Measurements from ENCODE around the gene APBA1.

APBA1 gene

GRCh38 chr9:69386651-69387050 is 285.5 kb downstream of the APBA1 start:
- Histone ChIP-seq H3K4me1 (ENCODE audit: control insufficient read depth, insufficient read depth, low read length, poor library complexity, severe bottlenecking) (peaks cover 4% of the 10 kb centered on the region), H3K36me3 (ENCODE audit: control insufficient read depth, insufficient read depth, low read length) (no peaks in the 10 kb centered on the region), H3K9me3 (ENCODE audit: control insufficient read depth, low read length) (no peaks in the 10 kb centered on the region), H3K4me3 (ENCODE audit: extremely low read depth, insufficient read depth, low read length, poor library complexity, severe bottlenecking) (no peak overlapping the region), H3K27ac (ENCODE audit: low read depth, low read length, severe bottlenecking) (no peak overlapping the region)
- WGBS, 2 experiments (ENCODE audit: insufficient coverage in 2 of 2): 89 to 96% methylated on average over 3 to 4 of the region's 4 CpGs

GRCh38 chr9:69385581-69386033 is 286.6 kb downstream of the APBA1 start:
- Histone ChIP-seq H3K36me3 (ENCODE audit: control insufficient read depth, insufficient read depth, low read length) (no peaks in the 10 kb centered on the region), H3K4me3 (ENCODE audit: extremely low read depth, insufficient read depth, low read length, poor library complexity, severe bottlenecking) (no peak overlapping the region), H3K9me3 (ENCODE audit: control insufficient read depth, low read length) (no peaks in the 10 kb centered on the region), H3K27ac (ENCODE audit: low read depth, low read length, severe bottlenecking) (no peak overlapping the region), H3K4me1 (ENCODE audit: control insufficient read depth, insufficient read depth, low read length, poor library complexity, severe bottlenecking) (peaks cover 14% of the 10 kb centered on the region)
- WGBS, 2 experiments (ENCODE audit: insufficient coverage in 2 of 2): no CpG with 5 or more reads among the region's 6 CpGs

GRCh38 chr9:69382135-69382534 is 290.0 kb downstream of the APBA1 start:
- H3K27ac ChIP-seq (ENCODE audit: low read depth, low read length, severe bottlenecking): no peak overlapping the region
- no peaks in the 10 kb centered on the region for H3K9me3 ChIP-seq (ENCODE audit: control insufficient read depth, low read length)
- H3K4me1 ChIP-seq (ENCODE audit: control insufficient read depth, insufficient read depth, low read length, poor library complexity, severe bottlenecking): peaks cover 40% of the 10 kb centered on the region
- no peak overlapping the region for H3K4me3 ChIP-seq (ENCODE audit: extremely low read depth, insufficient read depth, low read length, poor library complexity, severe bottlenecking)
- 80 to 92% methylated on average over 1 to 3 of the region's 4 CpGs for WGBS, 2 experiments (ENCODE audit: insufficient coverage in 2 of 2)
- H3K36me3 ChIP-seq (ENCODE audit: control insufficient read depth, insufficient read depth, low read length): no peaks in the 10 kb centered on the region

- no peak overlapping the region for H3K4me3 ChIP-seq (ENCODE audit: extremely low read depth, insufficient read depth, low read length, poor library complexity, severe bottlenecking)
- no peaks in the 10 kb centered on the region for H3K36me3 ChIP-seq (ENCODE audit: control insufficient read depth, insufficient read depth, low read length)
- WGBS, 2 experiments (ENCODE audit: insufficient coverage in 2 of 2): no CpG with 5 or more reads among the region's 3 CpGs
- no peak overlapping the region for H3K27ac ChIP-seq (ENCODE audit: low read depth, low read length, severe bottlenecking)
- H3K4me1 ChIP-seq (ENCODE audit: control insufficient read depth, insufficient read depth, low read length, poor library complexity, severe bottlenecking): peaks cover 52% of the 10 kb centered on the region
- H3K9me3 ChIP-seq (ENCODE audit: control insufficient read depth, low read length): no peaks in the 10 kb centered on the region
Observed at GRCh38 chr9:69380811-69381210, 291.4 kb downstream of the APBA1 start.

- WGBS, 2 experiments (ENCODE audit: insufficient coverage in 2 of 2): 95% methylated on average over 3 of the region's 6 CpGs; no CpG with 5 or more reads in 1 of the 2 experiments
- Histone ChIP-seq H3K4me3 (ENCODE audit: extremely low read depth, insufficient read depth, low read length, poor library complexity, severe bottlenecking) (no peak overlapping the region), H3K27ac (ENCODE audit: low read depth, low read length, severe bottlenecking) (peak overlapping the region; percentile 76), H3K9me3 (ENCODE audit: control insufficient read depth, low read length) (no peaks in the 10 kb centered on the region), H3K4me1 (ENCODE audit: control insufficient read depth, insufficient read depth, low read length, poor library complexity, severe bottlenecking) (peaks cover 57% of the 10 kb centered on the region), H3K36me3 (ENCODE audit: control insufficient read depth, insufficient read depth, low read length) (no peaks in the 10 kb centered on the region)
Observed at GRCh38 chr9:69380301-69380700, 291.9 kb downstream of the APBA1 start.

- no peaks in the 10 kb centered on the region for H3K36me3 ChIP-seq (ENCODE audit: control insufficient read depth, insufficient read depth, low read length)
- no peak overlapping the region for H3K4me3 ChIP-seq (ENCODE audit: extremely low read depth, insufficient read depth, low read length, poor library complexity, severe bottlenecking)
- H3K4me1 ChIP-seq (ENCODE audit: control insufficient read depth, insufficient read depth, low read length, poor library complexity, severe bottlenecking): peaks cover 58% of the 10 kb centered on the region
- no peaks in the 10 kb centered on the region for H3K9me3 ChIP-seq (ENCODE audit: control insufficient read depth, low read length)
- H3K27ac ChIP-seq (ENCODE audit: low read depth, low read length, severe bottlenecking): peak overlapping the region; percentile 76
- WGBS, 2 experiments (ENCODE audit: insufficient coverage in 2 of 2): 72 to 77% methylated on average over 4 to 5 of the region's 9 CpGs
Observed at GRCh38 chr9:69379270-69379982, 292.7 kb downstream of the APBA1 start.

- Histone ChIP-seq H3K36me3 (ENCODE audit: control insufficient read depth, insufficient read depth, low read length) (no peaks in the 10 kb centered on the region), H3K9me3 (ENCODE audit: control insufficient read depth, low read length) (no peaks in the 10 kb centered on the region), H3K4me3 (ENCODE audit: extremely low read depth, insufficient read depth, low read length, poor library complexity, severe bottlenecking) (no peak overlapping the region), H3K27ac (ENCODE audit: low read depth, low read length, severe bottlenecking) (no peak overlapping the region), H3K4me1 (ENCODE audit: control insufficient read depth, insufficient read depth, low read length, poor library complexity, severe bottlenecking) (peaks cover 58% of the 10 kb centered on the region)
- 69 to 100% methylated on average over 1 to 2 of the region's 2 CpGs for WGBS, 2 experiments (ENCODE audit: insufficient coverage in 2 of 2)
Observed at GRCh38 chr9:69377981-69378380, 294.2 kb downstream of the APBA1 start.

All from mesodermal cell (in vitro differentiated cells).